ENCODE results near the gene UBE2R2. TPM values are rescaled to one million over a fixed set of nuclear protein-coding genes. Genes with fewer than 3 reads are reported as not detected.
"Not testable (repeated sequence)": the region's sequence is repeated elsewhere in the genome, so short reads cannot be mapped to it uniquely, and the experiment has no call there.

Gene UBE2R2
- total RNA-seq, 1 experiment from 2014 or later = 14.4 TPM

DNA sequence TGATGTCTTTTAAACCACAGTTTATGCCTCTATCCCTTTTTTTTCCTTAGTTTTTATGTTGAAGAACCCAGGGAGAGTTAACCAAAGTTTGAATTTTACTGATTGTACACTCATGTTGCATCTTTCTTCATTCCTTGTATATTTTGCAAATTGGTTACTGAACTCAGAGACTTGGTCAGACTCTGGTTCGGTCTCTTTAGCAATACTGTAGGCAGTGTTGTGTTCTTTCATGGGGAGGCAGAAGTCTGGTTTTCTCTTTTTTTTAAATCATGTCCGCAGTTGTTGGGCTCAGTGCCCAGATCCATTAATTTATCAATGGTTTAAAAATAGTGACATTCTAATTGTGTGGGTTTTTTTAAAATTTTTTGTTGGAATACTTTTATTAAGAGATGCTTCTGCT lies 23.4 kb downstream of the UBE2R2 start:
- no peak for DNase-seq (ENCODE audit: low spot score)

DNA sequence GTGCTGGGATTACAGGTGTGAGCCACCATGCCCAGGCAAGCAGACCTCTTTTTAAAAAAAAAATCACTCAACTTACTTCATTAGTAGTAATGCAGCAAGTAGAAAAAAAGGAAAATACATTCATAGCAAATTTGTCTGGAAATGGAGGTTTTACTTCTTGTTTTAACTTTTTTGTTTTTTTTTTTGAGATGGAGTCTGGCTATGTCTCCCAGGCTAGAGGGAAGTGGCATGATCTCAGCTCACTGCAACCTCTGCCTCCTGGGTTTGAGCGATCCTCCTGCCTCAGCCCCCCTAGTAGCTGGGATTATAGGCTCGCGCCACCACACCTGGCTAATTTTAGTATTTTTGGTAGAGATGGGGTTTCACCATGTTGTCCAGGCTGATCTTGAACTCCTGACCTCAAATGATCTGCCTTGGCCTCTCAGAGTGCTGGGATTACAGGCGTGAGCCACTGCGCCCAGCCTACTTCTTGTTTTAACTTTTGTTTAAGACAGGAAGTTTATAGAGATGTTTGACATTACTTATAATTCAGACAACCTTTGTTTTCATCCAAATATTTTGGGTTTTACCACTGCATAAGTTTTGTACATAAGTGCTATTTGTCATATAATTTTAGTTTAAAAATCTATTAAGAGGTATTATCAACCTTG lies 26.5 kb downstream of the UBE2R2 start:
- DNase-seq (ENCODE audit: low spot score) = no peak

DNA sequence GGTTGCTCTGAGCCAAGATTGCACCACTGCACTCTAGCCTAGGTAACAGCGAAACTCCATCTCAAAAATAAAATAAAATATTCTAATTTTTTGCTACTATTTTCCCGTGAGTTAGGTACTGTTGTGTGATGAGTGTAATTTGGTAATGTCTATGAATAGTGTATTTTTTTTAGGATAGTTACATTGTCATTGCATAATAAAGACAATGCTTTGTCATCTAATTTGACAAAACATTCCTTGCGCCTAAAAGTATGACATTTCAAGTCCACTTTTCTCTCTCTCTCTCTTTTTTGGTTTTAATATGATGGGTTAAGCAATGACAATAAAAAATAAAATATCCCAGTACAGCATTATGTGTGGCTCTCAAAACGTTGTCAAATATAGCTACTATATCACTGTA lies 29.3 kb downstream of the UBE2R2 start:
- DNase-seq (ENCODE audit: low spot score) = no peak

DNA sequence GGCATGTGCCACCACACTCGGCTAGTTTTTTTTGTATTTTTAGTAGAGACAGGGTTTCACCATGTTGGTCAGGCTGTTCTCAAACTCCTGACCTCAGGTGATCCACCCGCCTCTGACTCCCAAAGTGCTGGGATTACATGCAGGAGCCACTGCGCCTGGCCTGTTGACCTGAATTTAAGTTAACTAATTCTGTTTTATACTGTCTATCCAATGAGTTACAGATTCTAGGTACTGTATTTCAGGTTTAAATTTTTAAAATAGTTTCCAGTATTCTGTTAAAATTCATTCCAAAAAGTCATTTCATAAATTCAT lies 30.9 kb downstream of the UBE2R2 start:
- DNase-seq (ENCODE audit: low spot score) = not testable (repeated sequence)

DNA sequence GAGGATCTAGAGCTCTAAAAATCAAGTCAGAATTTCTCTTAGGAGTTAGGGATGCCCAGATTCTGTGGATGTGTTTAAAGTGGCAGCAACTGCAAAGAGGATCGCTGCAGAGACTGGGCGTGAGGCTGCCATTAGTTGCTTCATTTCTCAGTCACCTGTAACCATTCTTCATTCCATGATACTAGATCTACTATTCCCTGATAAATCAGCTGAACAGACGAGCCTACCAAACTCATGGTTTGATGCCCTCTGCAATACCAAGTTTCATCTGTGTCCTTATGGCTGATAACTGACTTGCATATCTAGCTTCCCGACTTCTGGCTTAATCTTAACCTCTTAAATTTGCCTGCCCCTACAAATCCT lies 33.3 kb downstream of the UBE2R2 start:
- DNase-seq (ENCODE audit: low spot score) = no peak

DNA sequence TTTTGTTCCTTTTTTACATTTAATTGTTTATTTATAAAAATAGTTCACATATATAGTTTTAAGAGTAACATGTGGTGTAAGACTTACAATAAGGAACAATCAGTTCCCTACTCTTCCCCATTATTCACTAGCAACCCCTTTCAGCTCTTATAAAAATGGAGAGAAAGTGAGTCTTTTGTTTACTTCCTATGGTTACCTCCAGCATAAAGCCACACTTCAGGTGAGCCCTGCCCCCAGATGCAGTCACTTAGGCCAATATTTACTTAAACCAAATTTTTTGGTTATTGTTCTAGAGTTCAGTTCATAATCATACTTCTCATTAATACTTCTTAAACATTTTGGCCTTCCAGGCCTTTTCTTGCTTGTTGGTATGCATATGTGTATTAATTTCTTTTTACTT lies 33.7 kb downstream of the UBE2R2 start:
- no peak for DNase-seq (ENCODE audit: low spot score)

DNA sequence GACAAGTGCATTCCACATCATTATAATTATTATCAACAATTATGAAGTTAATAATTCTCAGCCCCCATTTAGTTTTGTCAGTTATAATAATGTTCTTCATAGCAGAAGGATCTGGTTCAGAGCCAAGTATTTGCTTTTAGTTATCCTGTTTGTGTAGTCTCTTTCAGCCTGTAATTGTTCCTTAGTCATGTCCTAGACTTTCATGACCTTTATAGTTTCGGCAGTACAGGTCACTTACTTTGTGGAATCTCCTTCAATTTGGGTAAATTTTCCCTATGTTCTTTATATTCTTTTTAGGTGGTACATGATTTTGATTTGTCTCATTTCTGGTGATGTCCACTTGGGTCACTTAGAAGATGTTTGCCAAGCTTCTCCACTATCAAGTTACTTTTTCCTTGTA lies 34.3 kb downstream of the UBE2R2 start:
- no peak for DNase-seq (ENCODE audit: low spot score)

DNA sequence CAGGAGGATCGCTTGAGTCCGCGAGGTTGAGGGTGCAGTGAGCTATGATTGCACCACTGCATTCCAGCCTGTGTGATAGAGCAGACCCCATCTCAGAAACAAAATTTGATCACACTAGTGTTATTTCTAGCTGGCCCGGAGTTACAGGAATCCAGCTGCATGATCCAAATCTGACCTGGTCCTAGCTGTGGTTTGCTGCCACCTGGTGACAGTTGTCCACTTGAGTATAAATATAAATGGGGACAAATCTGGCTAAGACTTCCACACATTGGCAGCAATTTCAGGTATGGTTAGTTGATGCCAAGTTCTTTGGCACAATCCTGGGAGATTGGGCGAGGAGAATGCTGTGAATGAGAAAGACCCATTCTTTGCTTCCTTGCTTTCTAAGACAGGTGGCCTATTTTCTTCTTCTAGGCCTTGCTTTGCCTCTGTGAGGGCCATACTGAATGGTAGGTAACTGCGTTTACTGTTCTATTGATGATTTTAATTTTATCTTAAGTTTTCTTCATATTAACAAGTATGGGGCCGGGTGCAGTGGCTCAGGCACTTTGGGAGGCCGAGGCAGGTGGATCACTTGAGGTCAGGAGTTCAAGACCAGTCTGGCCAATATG lies 35.4 kb downstream of the UBE2R2 start:
- no peak for DNase-seq (ENCODE audit: low spot score)

DNA sequence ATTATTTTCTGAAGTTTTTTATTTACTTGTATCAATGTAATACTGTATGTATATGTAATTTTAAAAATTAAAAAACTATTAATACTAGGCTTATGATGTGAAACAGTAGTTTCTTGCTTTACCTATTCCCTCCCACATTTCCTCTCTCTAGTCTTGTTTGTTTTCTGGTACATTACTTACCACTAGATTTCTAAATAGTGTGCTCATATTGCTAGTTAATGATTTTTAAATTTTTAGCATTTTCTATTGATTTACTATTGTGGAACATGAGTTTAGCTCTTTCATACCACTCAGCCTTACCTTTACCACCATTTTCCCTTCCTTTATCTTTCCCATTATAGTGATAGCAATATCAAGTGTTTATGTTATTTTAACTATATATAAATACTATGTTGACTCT lies 39.3 kb downstream of the UBE2R2 start:
- DNase-seq (ENCODE audit: low spot score) = no peak

DNA sequence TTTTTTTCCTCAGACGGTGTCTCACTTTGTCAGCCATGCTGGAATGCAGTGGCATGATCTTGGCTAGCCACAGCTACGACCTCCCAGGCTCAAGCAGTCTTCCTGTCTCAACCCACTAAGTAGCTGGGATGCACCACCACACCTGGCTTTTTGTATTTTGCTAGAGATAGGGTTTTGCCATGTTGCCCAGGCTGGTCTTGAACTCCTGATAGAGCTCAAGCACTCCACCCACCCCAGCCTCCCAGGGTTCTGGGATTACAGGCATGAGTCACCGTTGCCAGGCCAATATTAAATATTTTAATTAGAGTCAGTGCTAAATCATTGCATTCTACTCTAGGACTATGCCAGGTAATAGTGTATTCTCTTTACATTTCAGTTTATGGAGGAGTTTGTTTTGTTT lies 41.5 kb downstream of the UBE2R2 start:
- peak; percentile 11 for DNase-seq (ENCODE audit: low spot score)

DNA sequence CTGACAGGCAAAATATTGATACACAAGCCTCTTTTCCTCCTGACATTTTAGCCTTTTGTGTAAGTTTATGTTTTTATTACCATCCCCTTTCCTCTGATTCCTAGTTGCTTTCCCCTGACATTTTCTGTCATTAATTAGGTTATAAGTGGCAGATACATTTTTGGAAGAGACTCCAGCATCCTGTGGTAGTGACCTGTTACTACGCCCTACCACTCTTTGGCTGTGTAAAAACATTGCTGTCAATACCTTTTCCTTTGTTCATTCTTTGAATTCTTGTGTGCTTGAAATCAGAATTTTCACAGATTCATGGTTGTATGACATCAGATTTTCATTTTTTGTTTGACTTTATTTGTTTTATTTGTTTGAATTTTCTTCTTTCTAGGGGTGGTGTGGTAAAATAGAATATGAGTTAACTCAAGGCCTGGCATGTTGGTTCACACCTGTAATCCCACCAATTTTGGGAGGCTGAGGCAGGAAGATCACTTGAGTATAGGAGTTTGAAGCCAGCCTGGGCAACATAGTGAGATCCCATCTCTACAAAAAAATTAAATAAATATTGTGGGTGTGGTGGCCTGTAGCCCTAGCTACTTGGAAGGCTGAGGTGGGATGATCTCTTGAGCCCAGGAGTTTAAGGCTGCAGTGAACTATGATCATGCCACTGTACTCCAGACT lies 43.4 kb downstream of the UBE2R2 start:
- DNase-seq (ENCODE audit: low spot score) = no peak

DNA sequence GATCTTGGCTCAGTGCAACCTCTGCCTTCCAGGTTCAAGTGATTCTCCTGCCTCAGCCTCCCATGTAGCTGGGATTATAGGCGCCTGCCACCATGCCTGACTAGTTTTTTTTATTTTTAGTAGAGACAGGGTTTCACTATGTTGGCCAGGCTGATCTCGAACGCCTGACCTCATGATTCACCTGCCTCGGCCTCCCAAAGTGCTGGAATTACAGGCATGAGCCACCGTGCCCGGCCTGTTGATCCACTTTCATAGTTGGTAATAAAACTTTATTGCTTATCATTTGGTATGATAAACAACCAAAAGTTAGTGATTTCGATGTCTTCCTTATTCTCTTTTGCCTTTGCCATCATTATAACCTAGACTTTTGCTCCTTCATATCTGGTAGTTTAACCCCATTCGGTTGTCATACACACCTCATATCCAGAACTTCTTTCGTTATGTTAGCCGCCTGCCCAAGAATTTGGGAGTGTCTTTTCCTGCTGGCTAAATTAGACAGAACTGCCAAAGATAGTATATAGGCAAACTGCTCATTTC lies 45.0 kb downstream of the UBE2R2 start:
- no peak for DNase-seq (ENCODE audit: low spot score)

DNA sequence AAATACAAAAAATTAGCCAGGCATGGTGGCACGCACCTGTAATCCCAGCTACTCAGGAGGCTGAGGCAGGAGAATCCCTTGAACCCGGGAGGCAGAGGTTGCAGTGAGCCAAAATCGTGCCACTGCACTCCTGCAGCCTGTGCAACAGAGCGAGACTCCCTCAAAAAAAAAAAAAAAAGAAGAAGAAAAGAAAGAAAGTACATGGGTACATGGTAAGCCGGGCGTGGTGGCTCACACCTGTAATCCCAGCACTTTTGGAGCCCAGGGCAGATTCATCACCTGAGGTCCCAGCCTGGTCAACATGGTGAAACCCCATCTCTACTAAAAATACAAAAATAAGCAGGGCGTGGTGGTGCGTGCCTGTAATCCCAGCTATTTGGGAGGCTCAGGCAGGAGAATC lies 46.1 kb downstream of the UBE2R2 start:
- not testable (repeated sequence) for DNase-seq (ENCODE audit: low spot score)

DNA sequence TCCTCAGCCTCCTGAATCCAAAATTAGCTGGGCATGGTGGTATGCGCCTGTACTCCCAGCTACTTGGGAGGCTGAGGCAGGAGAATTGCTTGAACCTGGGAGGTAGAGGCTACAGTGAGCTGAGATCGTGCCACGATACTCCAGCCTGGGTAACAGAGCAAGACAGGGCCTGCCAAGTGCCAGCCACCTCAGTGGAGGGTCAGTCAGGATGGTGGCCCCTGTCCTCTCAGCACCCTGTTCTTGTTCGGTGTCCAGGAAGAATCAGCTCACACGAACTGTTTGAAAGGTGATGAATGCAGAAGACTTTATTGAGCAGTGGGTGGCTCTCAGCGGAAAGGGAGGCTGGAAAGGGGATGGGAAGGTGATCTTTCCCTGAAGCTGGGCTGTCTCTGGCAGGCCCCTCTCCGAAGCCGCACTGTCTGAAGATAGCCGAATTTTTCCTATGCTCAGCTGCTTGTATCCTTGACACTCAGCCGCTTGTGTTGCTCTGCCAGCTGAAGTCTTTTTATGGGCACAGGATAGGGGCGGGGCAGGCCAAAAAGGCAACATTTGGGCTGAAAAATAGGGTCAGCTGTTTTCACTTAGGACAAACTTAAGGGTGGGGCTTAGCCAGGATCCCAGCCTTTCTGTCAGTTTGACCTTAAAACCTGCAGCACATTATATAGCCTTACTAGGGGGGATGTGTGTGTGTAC lies 50.9 kb downstream of the UBE2R2 start:
- no peak for DNase-seq (ENCODE audit: low spot score)

DNA sequence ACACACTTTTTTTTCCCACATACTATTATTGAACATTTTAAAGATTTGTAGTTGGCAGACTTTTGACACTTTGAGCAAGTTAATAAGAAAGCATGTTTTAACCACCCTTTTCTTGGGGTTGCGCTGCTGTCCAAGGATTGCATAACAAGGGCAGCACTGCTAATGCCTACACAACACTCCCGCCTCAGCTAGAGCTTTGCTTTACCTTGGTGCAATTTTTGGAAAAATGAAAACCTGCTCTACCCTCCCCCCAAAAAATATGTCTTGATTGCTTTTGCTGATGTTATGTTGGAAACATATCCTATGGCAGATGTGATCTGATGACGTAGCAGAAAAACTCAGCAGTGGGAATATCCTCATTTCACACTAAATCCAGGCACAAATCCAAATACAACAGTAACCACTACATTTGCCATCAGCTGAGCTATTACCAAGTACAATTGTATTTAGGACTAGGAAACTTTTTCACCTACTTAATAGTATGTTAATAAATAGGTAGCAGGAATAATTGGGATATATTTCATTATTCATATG lies 51.5 kb downstream of the UBE2R2 start:
- DNase-seq (ENCODE audit: low spot score) = no peak

DNA sequence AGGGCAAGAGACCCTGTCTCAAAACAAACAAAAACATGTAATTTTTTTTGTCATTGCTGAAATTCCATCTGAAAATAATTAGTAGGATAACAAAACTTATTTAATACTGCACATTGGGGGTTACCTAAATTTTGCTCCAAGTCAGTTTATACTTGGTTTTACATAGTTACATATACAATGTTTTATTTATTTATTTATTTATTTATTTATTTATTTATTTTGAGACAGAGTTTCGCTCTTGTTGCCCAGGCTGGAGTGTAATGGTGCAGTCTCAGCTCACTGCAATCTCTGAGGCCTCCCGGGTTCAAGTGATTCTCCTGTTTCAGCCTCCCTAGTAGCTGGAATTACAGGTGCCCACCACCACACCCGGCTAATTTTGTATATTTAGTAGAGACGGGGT lies 52.3 kb downstream of the UBE2R2 start:
- DNase-seq (ENCODE audit: low spot score) = not testable (repeated sequence)

DNA sequence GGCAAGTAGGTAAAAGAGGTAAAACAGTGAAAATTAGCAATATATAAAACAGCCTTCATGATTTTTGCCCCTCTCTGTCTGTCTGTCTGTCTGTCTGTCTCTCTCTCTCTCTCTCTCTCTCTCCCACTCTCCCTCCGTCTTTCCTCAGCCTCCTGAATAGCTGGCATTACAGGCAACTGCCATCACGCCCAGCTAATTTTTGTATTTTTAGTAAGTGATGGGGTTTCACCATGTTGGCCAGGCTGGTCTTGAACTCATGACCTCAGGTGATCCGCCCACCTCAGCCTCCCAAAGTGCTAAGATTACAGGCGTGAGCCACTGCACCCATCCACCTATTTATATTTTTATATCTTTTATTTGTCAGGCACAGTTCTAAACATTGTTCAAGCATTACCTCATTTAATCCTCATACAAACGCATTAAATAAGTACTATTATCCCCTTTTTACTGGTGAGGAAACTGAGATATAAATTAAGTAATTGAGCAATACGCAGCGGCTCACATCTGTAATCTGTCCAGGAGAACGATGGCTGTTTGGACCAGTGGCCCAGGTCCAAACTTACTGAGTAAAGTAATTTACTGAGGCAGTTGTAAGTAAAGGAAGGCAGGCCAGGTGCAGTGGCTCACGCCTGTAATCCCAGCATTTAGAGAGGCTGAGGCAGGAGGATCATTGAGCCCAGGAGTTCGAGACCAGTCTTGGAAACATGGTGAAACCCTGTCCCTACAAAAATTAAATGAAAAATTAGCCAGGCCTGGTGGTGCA lies 60.9 kb downstream of the UBE2R2 start:
- DNase-seq (ENCODE audit: low spot score) = no peak

DNA sequence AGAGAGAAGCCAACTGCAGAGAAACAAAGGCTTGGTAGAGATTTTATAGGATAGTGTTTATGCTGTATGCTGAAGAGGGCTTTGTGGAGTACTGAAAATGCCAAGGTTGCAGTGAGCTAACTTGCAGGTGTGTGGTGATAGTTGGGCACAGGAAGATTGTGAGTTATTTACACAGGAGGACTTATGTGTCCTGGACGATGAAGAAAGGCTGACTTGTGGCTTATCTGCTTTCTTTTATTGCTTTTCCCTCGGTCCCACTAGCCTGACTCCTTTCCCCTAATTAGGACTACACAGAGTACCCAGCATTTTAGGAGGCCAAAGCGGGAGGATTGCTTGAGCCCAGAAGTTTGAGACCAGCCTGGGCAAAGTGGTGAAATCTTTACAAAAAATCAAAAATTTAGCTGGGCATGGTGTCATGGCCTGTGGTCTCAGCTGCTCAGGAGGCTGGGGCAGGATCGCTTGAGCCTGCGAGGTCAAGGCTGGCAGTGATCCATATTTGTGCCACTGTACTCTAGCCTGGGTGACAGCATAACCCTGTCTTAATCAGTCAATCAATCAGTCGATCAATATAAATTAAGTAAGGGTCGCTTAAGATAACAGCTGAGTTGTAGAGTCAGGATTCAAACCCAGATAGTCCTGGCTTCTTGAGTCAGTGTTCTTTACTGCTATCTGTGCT lies 61.9 kb downstream of the UBE2R2 start:
- DNase-seq (ENCODE audit: low spot score) = no peak

DNA sequence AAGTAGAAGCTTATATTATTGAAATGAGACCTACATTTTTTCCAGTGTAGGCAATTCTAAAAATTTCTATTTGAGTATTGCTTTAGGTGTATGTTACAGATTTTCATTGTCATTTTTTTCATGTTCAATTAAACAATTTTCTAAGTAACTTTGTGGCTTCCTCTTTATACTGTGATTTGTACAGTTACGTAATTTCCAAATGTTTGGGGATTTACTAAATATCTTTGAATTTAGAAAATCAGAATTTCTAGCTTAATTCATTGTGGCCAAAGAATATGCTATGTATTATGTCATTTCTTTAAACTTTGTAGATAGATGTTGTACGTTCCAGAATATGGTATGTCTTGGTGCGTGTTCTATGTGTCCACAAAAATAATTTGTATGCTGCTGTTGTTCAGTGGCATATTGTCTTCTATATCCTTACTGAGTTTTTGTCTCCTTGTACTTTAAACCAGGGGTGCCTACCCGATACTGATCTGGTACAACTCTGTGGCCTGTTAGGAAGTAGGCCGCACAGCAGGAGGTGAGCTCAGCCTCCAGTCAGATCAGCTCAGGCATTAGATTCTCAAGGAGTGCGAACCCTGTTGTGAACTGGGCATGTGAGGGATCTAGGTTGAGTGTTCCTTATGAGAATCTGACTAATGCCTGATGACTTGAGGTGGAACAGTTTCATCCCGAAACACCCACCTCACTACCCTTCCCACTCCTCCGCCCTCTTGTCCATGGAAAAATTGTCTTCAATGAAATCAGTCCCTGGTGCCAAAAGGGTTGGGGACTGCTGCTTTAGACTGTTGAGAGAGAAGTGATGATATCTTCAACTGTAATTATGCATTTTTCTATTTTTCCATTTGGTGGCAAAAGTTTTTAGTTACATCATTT lies 63.5 kb downstream of the UBE2R2 start:
- no peak for DNase-seq (ENCODE audit: low spot score)

DNA sequence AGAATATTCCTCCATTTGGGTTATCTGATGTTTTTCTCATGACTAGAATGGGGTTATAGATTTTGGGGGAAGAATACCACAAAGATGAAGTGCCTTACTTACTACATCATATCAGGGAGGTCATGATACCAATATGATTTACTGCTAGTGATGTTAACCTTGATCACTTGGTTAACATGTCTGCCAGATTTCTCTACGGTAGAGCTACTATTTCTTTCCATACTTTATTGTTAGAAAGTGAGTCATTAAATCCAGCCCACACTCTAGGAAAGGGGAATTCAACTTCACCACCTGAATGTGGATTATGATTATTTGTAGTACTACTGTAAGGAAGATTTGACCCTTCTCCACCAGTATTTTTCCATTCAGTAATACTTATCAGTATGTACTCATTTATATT lies 64.7 kb downstream of the UBE2R2 start:
- DNase-seq (ENCODE audit: low spot score) = peak; percentile 35
